H1 (cell line): Measurements from ENCODE around the gene MYG1. TPM values are rescaled to one million over a fixed set of nuclear protein-coding genes. Genes with fewer than 3 reads are reported as not detected.
A peak's percentile ranks its signal among the peaks of the same experiment; 100 is the strongest.

Experiments
- CTCF ChIA-PET: fragments of 300-600 bp; sonication (Branson Sonifier 250); formaldehyde crosslinking; loops from one replicate; lab custom pipeline; 2021; ENCODE audit not compliant: partially characterized antibody; lab: Charles Lee
- POLR2A ChIA-PET: fragments of 300-600 bp; sonication (Branson Sonifier 250); formaldehyde crosslinking; loops from one replicate; lab custom pipeline; 2021; ENCODE audit warnings: inconsistent platforms; ENCODE audit not compliant: partially characterized antibody; lab: Charles Lee
- DNase-seq, 2 experiments: peaks; one replicate each; pipeline versions ENCODE4 v3.0.0 to v3.0.0-alpha.2; 2010 to 2022; ENCODE audit warnings: low spot score in 2 of 2, low read depth in 1 of 2, mixed read lengths in 1 of 2
- FAIRE-seq: peaks from 2 replicates; lab custom pipeline; 2011; peaks lifted over from hg19 to GRCh38; lab: Jason Lieb, UNC
- H2AFZ ChIP-seq: 2 replicates; pipeline ENCODE4 v1.8.1; 2012; ENCODE audit warnings: low read length, inconsistent platforms
- H2AK5ac ChIP-seq: 2 replicates; pipeline ENCODE4 v1.6.1; 2013; ENCODE audit warnings: low read depth, low read length
- H2BK120ac ChIP-seq: replicated peaks from 2 replicates; pipeline ENCODE3; 2013; ENCODE audit warnings: low read depth, low read length, inconsistent platforms
- H2BK12ac ChIP-seq: 2 replicates; pipeline ENCODE4 v1.6.1; 2013; ENCODE audit warnings: low read depth, low read length
- H2BK15ac ChIP-seq: 2 replicates; pipeline ENCODE4 v1.6.1; 2013; ENCODE audit warnings: low read length
- H2BK20ac ChIP-seq: 2 replicates; pipeline ENCODE4 v1.6.1; 2013; ENCODE audit warnings: low read length
- H2BK5ac ChIP-seq: 2 replicates; pipeline ENCODE4 v1.6.1; 2013; ENCODE audit warnings: low read depth, low read length
- H3K14ac ChIP-seq: 2 replicates; pipeline ENCODE4 v1.6.1; 2013; ENCODE audit warnings: inconsistent platforms; ENCODE audit not compliant: insufficient read length
- H3K18ac ChIP-seq: 2 replicates; pipeline ENCODE4 v1.6.1; 2013; ENCODE audit warnings: low read length; ENCODE audit errors: extremely low read depth
- H3K23ac ChIP-seq: 2 replicates; pipeline ENCODE4 v1.6.1; 2013; ENCODE audit warnings: inconsistent platforms; ENCODE audit not compliant: insufficient read length
- H3K23me2 ChIP-seq: 2 replicates; pipeline ENCODE4 v1.6.1; 2013; ENCODE audit warnings: low read depth, low read length
- H3K27ac ChIP-seq: 2 replicates; pipeline ENCODE4 v1.6.1; 2011; ENCODE audit warnings: low read depth, low read length, inconsistent platforms
- H3K27me3 ChIP-seq, 4 experiments: replicated peaks in 1 of 4; 1 replicate in 1 of 4; 2 replicates in 3 of 4; pipeline versions ENCODE4 v1.6.1 to v1.8.1; 2011 to 2013; ENCODE audit warnings: low read length in 3 of 4, mild to moderate bottlenecking in 3 of 4, inconsistent platforms in 2 of 4, mixed read lengths in 2 of 4, moderate library complexity in 1 of 4; ENCODE audit not compliant: control insufficient read depth in 3 of 4, insufficient read depth in 3 of 4; ENCODE audit errors: extremely low read depth in 1 of 4
- H3K36me3 ChIP-seq, 4 experiments: 2 replicates each; pipeline versions ENCODE4 v1.6.1 to v1.8.1; 2011 to 2013; ENCODE audit warnings: mild to moderate bottlenecking in 4 of 4, low read length in 3 of 4, moderate library complexity in 2 of 4, control low read depth in 1 of 4, inconsistent platforms in 1 of 4; ENCODE audit not compliant: insufficient read depth in 4 of 4, control insufficient read depth in 2 of 4
- H3K4ac ChIP-seq: replicated peaks from 2 replicates; pipeline ENCODE3; 2013; ENCODE audit warnings: low read length, low read depth, mixed read lengths, inconsistent platforms; ENCODE audit not compliant: insufficient read length
- H3K4me1 ChIP-seq, 4 experiments: replicated peaks in 1 of 4; 1 replicate in 1 of 4; 2 replicates in 3 of 4; pipeline versions ENCODE4 v1.6.1 to v1.8.1; 2011 to 2013; ENCODE audit warnings: low read length in 3 of 4, inconsistent platforms in 2 of 4, mixed read lengths in 1 of 4; ENCODE audit not compliant: insufficient read depth in 4 of 4, control insufficient read depth in 3 of 4
- H3K4me2 ChIP-seq, 2 experiments: 2 replicates each; pipeline versions ENCODE4 v1.6.1 to v1.8.1; 2011 to 2013; ENCODE audit warnings: low read depth in 2 of 2, low read length in 2 of 2, control low read depth in 1 of 2, inconsistent platforms in 1 of 2, mild to moderate bottlenecking in 1 of 2; ENCODE audit not compliant: insufficient read depth in 1 of 2
- H3K4me3 ChIP-seq, 4 experiments: fragments of 200-600, 300-600 bp in 1 of 4; sonication (generic), shearing (Covaris generic), sonication (Bioruptor Twin) in 1 of 4; 2 replicates each; pipeline versions ENCODE4 v1.5.1 to v1.8.1; 2011 to 2016; ENCODE audit warnings: low read length in 4 of 4, low read depth in 3 of 4, control low read depth in 2 of 4, inconsistent platforms in 2 of 4, mild to moderate bottlenecking in 2 of 4, mixed read lengths in 1 of 4, moderate library complexity in 1 of 4; ENCODE audit not compliant: insufficient read depth in 2 of 4; ENCODE audit errors: extremely low read depth in 1 of 4
- H3K56ac ChIP-seq: replicated peaks from 2 replicates; pipeline ENCODE3; 2013; ENCODE audit warnings: low read depth, mild to moderate bottlenecking, mixed read lengths, low read length, inconsistent platforms; ENCODE audit not compliant: insufficient read length
- H3K79me1 ChIP-seq: 2 replicates; pipeline ENCODE4 v1.6.1; 2013; ENCODE audit warnings: low read depth, low read length, control low read depth
- H3K79me2 ChIP-seq, 2 experiments: 2 replicates each; pipeline versions ENCODE4 v1.6.1 to v1.8.1; 2012 to 2013; ENCODE audit warnings: low read length in 2 of 2, mild to moderate bottlenecking in 2 of 2, inconsistent platforms in 1 of 2; ENCODE audit not compliant: insufficient read depth in 2 of 2, control insufficient read depth in 1 of 2
- H3K9ac ChIP-seq, 4 experiments: replicated peaks in 1 of 4; 1 replicate in 1 of 4; 2 replicates in 3 of 4; pipeline versions ENCODE4 v1.6.1 to v1.8.1; 2011 to 2013; ENCODE audit warnings: low read depth in 3 of 4, low read length in 3 of 4, control low read depth in 2 of 4, mild to moderate bottlenecking in 2 of 4, moderate library complexity in 2 of 4, inconsistent platforms in 1 of 4; ENCODE audit errors: extremely low read depth in 1 of 4
- H3K9me3 ChIP-seq, 2 experiments: 2 replicates each; pipeline versions ENCODE4 v1.6.1 to v1.8.1; 2012 to 2013; ENCODE audit warnings: mild to moderate bottlenecking in 2 of 2, moderate library complexity in 2 of 2, control low read depth in 1 of 2, inconsistent platforms in 1 of 2, low read depth in 1 of 2, low read length in 1 of 2, mixed read lengths in 1 of 2; ENCODE audit not compliant: insufficient read depth in 2 of 2
- H4K20me1 ChIP-seq, 2 experiments: replicated peaks in 1 of 2; 2 replicates each; pipeline versions ENCODE3 to v1.8.1; 2011 to 2013; ENCODE audit warnings: inconsistent platforms in 2 of 2, low read length in 2 of 2, mild to moderate bottlenecking in 1 of 2; ENCODE audit not compliant: insufficient read depth in 2 of 2, control insufficient read depth in 1 of 2
- H4K5ac ChIP-seq: 2 replicates; pipeline ENCODE4 v1.6.1; 2013; ENCODE audit warnings: low read length, low read depth, mixed read lengths, inconsistent platforms; ENCODE audit not compliant: insufficient read length
- H4K8ac ChIP-seq: 2 replicates; pipeline ENCODE4 v1.8.0; 2013; ENCODE audit warnings: mild to moderate bottlenecking, moderate library complexity, low read length, inconsistent platforms; ENCODE audit not compliant: insufficient read depth; ENCODE audit errors: extremely low read depth
- H4K91ac ChIP-seq: replicated peaks from 2 replicates; pipeline ENCODE3; 2013; ENCODE audit warnings: low read length, mixed read lengths, inconsistent platforms; ENCODE audit not compliant: insufficient read length
- ASH2L ChIP-seq: fragments of 200-600, 300-600 bp; sonication (generic); IDR thresholded peaks from one replicate; pipeline ENCODE4 v1.7.1; 2017; ENCODE audit warnings: low read length
- BRCA1 ChIP-seq: IDR thresholded peaks from 2 replicates; pipeline ENCODE4 v1.6.1; 2012; ENCODE audit warnings: low read depth, low read length, improper control_type of control experiment
- CBX8 ChIP-seq: fragments of 300-800, 300-1000 bp; sonication (generic); IDR thresholded peaks from 2 replicates; pipeline ENCODE4 v1.7.1; 2016; ENCODE audit warnings: low read depth, low read length, borderline replicate concordance
- CHD2 ChIP-seq: IDR thresholded peaks from 2 replicates; pipeline ENCODE4 v1.6.1; 2012; ENCODE audit warnings: low read length, improper control_type of control experiment
- FOSL1 ChIP-seq: IDR thresholded peaks from 2 replicates; pipeline ENCODE4 v1.6.1; 2011; ENCODE audit warnings: mild to moderate bottlenecking, low read depth, low read length, moderate library complexity; ENCODE audit not compliant: insufficient read depth
- HDAC6 ChIP-seq: IDR thresholded peaks from one replicate; pipeline ENCODE4 v1.7.1; 2012; ENCODE audit warnings: low read depth, mild to moderate bottlenecking, inconsistent platforms, low read length, moderate library complexity
- JUND ChIP-seq: IDR thresholded peaks from 2 replicates; pipeline ENCODE4 v1.6.1; 2011; ENCODE audit warnings: mild to moderate bottlenecking, improper control_type of control experiment, low read length
- PHF8 ChIP-seq: fragments of 200-600 bp; sonication (generic); conservative IDR thresholded peaks from 2 replicates; pipeline ENCODE4 v1.7.1; 2012; ENCODE audit warnings: low read depth, mild to moderate bottlenecking, inconsistent platforms, low read length, moderate library complexity
- POLR2AphosphoS5 ChIP-seq: IDR thresholded peaks from 2 replicates; pipeline ENCODE4 v1.6.1; 2011; ENCODE audit warnings: low read depth, low read length
- RFX5 ChIP-seq: IDR thresholded peaks from 2 replicates; pipeline ENCODE4 v1.6.1; 2011; ENCODE audit warnings: low read depth, low read length, improper control_type of control experiment, borderline replicate concordance
- RNF2 ChIP-seq: fragments of 200-900, 300-1000 bp; sonication (generic); IDR thresholded peaks from 2 replicates; pipeline ENCODE4 v1.7.1; 2016; ENCODE audit warnings: borderline replicate concordance, low read depth, mild to moderate bottlenecking, antibody characterized with exemption, low read length; ENCODE audit not compliant: poor library complexity, severe bottlenecking; ENCODE audit errors: missing control alignments
- SUZ12 ChIP-seq: fragments of 200-600 bp; sonication (generic); IDR thresholded peaks from 2 replicates; pipeline ENCODE4 v1.6.1; 2012; ENCODE audit warnings: mild to moderate bottlenecking, inconsistent platforms, low read length, moderate library complexity, mixed read lengths
- TAF7 ChIP-seq: optimal IDR thresholded peaks from 2 replicates; pipeline ENCODE3; 2011; ENCODE audit warnings: low read depth, mild to moderate bottlenecking, inconsistent platforms, low read length, moderate library complexity, borderline replicate concordance
- WGBS, 2 experiments: shearing (Covaris generic) in 1 of 2; methylation state at CpG; one replicate each; pipeline versions ENCODE4 v1.1.6 to v1.1.7; 2013 to 2015; ENCODE audit warnings: low lambda C conversion rate in 2 of 2, mixed read lengths in 2 of 2, inconsistent platforms in 1 of 2, low coverage in 1 of 2, missing lambda C conversion rate in 1 of 2; ENCODE audit not compliant: insufficient replicate concordance in 2 of 2, insufficient coverage in 1 of 2, insufficient read length in 1 of 2; ENCODE audit errors: extremely low coverage in 1 of 2, missing lambda C conversion rate in 1 of 2; 5-methylcytosine and 5-hydroxymethylcytosine counted together
- polyA plus RNA-seq, 7 experiments: library from polyadenylated mRNA; depleted of rRNA in 3 of 7; stranded (reverse) in 5 of 7; unstranded in 2 of 7; fragments of >200 nt in 5 of 7; fragments of 200-250 nt in 2 of 7; gene quantifications; 1 replicate in 5 of 7; 2 replicates in 1 of 7; 4 replicates in 1 of 7; pipeline versions ENCODE4 v1.2.1 to v1.2.3, GENCODE V29; 2011 to 2013; ENCODE audit warnings: missing spikeins in 2 of 7, mixed read lengths in 2 of 7
- total RNA-seq: library from RNA; stranded (reverse); fragmentation: NEBNext Ultra II Directional; extraction: Animal tissue kit (Norgen Biotek cat#: 25700); gene quantifications from 2 replicates; pipeline ENCODE4 v1.2.1, GENCODE V29; 2021

Gene MYG1
- total and polyA plus RNA-seq, 2 of the 8 experiments (the other 6 are each of a cell fraction or from before 2014, with no cell fraction given) = 83.3 to 104 TPM

GRCh38 chr12:53330671-53331070 lies 31.2 kb downstream of the MYG1 start:
- Histone ChIP-seq H3K14ac (no peak overlapping the region), H3K36me3 (no peaks in the 10 kb centered on the region), H3K79me2 (no peaks in the 10 kb centered on the region), H3K27ac (no peak overlapping the region), H3K4me3 (no peak overlapping the region), H3K23me2 (peaks cover 4% of the 10 kb centered on the region; the same call in 1 of the 2 replicates), H3K9ac (no peak overlapping the region), H3K4ac (no peak overlapping the region), H3K4me2 (no peak overlapping the region), H2BK120ac (no peak overlapping the region), H4K91ac (no peak overlapping the region), H2AFZ (no peak overlapping the region), H4K20me1 (peaks cover 0 to 2% of the 10 kb centered on the region in 2 experiments), H2BK5ac (no peak overlapping the region), H4K8ac (no peak overlapping the region), H3K27me3 (peaks cover 13 to 34% (median 31%) of the 10 kb centered on the region in 4 experiments), H2AK5ac (peak overlapping the region; percentile 75; the same call in 1 of the 2 replicates), H3K4me1 (peaks cover 0 to 11% (median 7%) of the 10 kb centered on the region in 4 experiments; a peak in 5 of 7 replicates), H3K18ac (no peak overlapping the region), H3K9me3 (no peaks in the 10 kb centered on the region), H3K23ac (no peak overlapping the region), H3K56ac (no peak overlapping the region), H4K5ac (no peak overlapping the region), H2BK15ac (0 out of 2 replicates have a peak overlapping the region, but pooled peaks have one; percentile 81), H2BK20ac (no peak overlapping the region), H3K79me1 (no peaks in the 10 kb centered on the region), H2BK12ac (no peak overlapping the region)
- DNase-seq = no peak
- 78% methylated on average over 5 of the region's 5 CpGs; no CpG with 5 or more reads in 1 of the 2 experiments for WGBS, 2 experiments
- CTCF ChIA-PET = interaction anchor here (0.6 to 21.2 kb wide), 5 partner anchors 9 to 1304 kb away, joined by 3 to 381 read pairs (median 3); partner anchors contain the start of gene AAAS
- POLR2A ChIA-PET = interaction anchor here (0.6 to 2.5 kb wide), 5 partner anchors 10 to 150 kb away, joined by 3 to 8 read pairs (median 3); partner anchors contain the start of gene AAAS
- FAIRE-seq = no peak
- no peak for TF ChIP-seq RFX5
- TF ChIP-seq JUND = no peak
- TF ChIP-seq CHD2 = no peak
- no peak for TF ChIP-seq POLR2AphosphoS5
- TF ChIP-seq SUZ12 = no peak
- no peak for TF ChIP-seq HDAC6
- no peak for TF ChIP-seq CBX8
- TF ChIP-seq RNF2 = no peak
- TF ChIP-seq ASH2L = no peak
- TF ChIP-seq BRCA1 = no peak
- TF ChIP-seq PHF8 = no peak
- TF ChIP-seq FOSL1 = no peak
- TF ChIP-seq TAF7 = no peak
